Gastrocnemius medialis (tissue), 4 donors: Measurements from ENCODE around the gene CHST13.

Experiments
- CTCF ChIP-seq, 5 experiments: fragments of 450-650 bp in 3 of 5; fragments of 200-600 bp in 2 of 5; sonication (generic) in 2 of 5; IDR thresholded peaks in 4 of 5; conservative IDR thresholded peaks in 1 of 5; 1 replicate in 4 of 5; 2 replicates in 1 of 5; pipeline ENCODE4 v1.5.1; 2016 to 2019; ENCODE audit warnings: antibody characterized with exemption in 5 of 5, mild to moderate bottlenecking in 3 of 5, moderate library complexity in 3 of 5
- POLR2A ChIP-seq, 2 donors: fragments of 450-650 bp; IDR thresholded peaks; one replicate each; pipeline ENCODE4 v1.6.1; 2017; ENCODE audit warnings: antibody characterized with exemption in 2 of 2, mild to moderate bottlenecking in 2 of 2, moderate library complexity in 2 of 2

GRCh38 chr3:126522363-126522788 lies 1.6 kb upstream of the CHST13 start:
- TF ChIP-seq CTCF (IDR thresholded peaks at IDR 0.05 in 4 of 5, conservative IDR thresholded peaks at IDR 0.05 in 1 of 5) (peak; percentile 72 to 92 (median 85)), POLR2A (IDR thresholded peaks at IDR 0.05) (no peak)
